Natural killer cell treated with Interleukin-12 subunit alpha and Interleukin-12 subunit beta and Interleukin-15 and Interleukin-18, amount 100 ng/mL, for 72 hours (primary cell): ENCODE measurements around the gene PXMP2. TPM values are rescaled to one million over a fixed set of nuclear protein-coding genes. Genes with fewer than 3 reads are reported as not detected.
A peak's percentile ranks its signal among the peaks of the same experiment; 100 is the strongest.

Source experiments
- ATAC-seq, 2 donors: fragments of 150-1000 bp; cut with Tn5 transposase in 1 of 2; sonication (Bioruptor Pico), chemical (Tn5 transposase) in 1 of 2; 2 replicates each; pipeline ENCODE4 v1.10.0; 2021
- DNase-seq: peaks from one replicate; pipeline ENCODE4 v3.0.0; 2022; ENCODE audit warnings: low spot score
- H3K27ac Mint-ChIP-seq, 2 donors: 1 replicate in 1 of 2; 2 replicates in 1 of 2; pipeline ENCODE4 v1.8.0; 2022; ENCODE audit warnings: mixed read lengths in 2 of 2, mild to moderate bottlenecking in 1 of 2, moderate library complexity in 1 of 2
- H3K27me3 Mint-ChIP-seq, 2 donors: 1 replicate in 1 of 2; 2 replicates in 1 of 2; pipeline ENCODE4 v1.8.0; 2022; ENCODE audit warnings: mixed read lengths in 2 of 2
- H3K36me3 Mint-ChIP-seq: one replicate; pipeline ENCODE4 v1.8.0; 2022; ENCODE audit warnings: mixed read lengths
- H3K4me1 Mint-ChIP-seq, 2 donors: 1 replicate in 1 of 2; 2 replicates in 1 of 2; pipeline ENCODE4 v1.8.0; 2022; ENCODE audit warnings: low read depth in 2 of 2, mixed read lengths in 2 of 2, mild to moderate bottlenecking in 1 of 2
- H3K4me3 Mint-ChIP-seq: one replicate; pipeline ENCODE4 v1.8.0; 2022; ENCODE audit warnings: mixed read lengths
- H3K9me3 Mint-ChIP-seq: 2 replicates; pipeline ENCODE4 v1.8.0; 2022; ENCODE audit warnings: mixed read lengths
- total RNA-seq, 2 donors: library from RNA; stranded (reverse); gene quantifications; one replicate each; pipeline ENCODE4 v1.2.3, GENCODE V29; 2022

PXMP2 gene
- total RNA-seq, 2 donors from 2014 or later = 9.6 to 22.2 TPM

- Mint-ChIP-seq H3K27ac (no peak overlapping the region), H3K9me3 (no peaks in the 10 kb centered on the region), H3K27me3 (no peaks in the 10 kb centered on the region), H3K4me1 (peaks cover 0 to 14% of the 10 kb centered on the region in 2 donors), H3K4me3 (no peak overlapping the region), H3K36me3 (peaks cover 46% of the 10 kb centered on the region)
- DNase-seq = no peak
- no peak for ATAC-seq
Observed at GRCh38 chr12:132729541-132730320, 42.3 kb downstream of the PXMP2 start.

- H3K9me3 Mint-ChIP-seq = no peaks in the 10 kb centered on the region
- H3K36me3 Mint-ChIP-seq = peaks cover 48% of the 10 kb centered on the region
- H3K4me3 Mint-ChIP-seq = no peak overlapping the region
- H3K27ac Mint-ChIP-seq = no peak overlapping the region
- ATAC-seq = no peak
- peaks cover 0 to 14% of the 10 kb centered on the region in 2 donors for H3K4me1 Mint-ChIP-seq
- DNase-seq = no peak
- no peaks in the 10 kb centered on the region for H3K27me3 Mint-ChIP-seq
Observed at GRCh38 chr12:132730353-132730752, 43.0 kb downstream of the PXMP2 start.

GRCh38 chr12:132731574-132731973, 44.2 kb downstream of the PXMP2 start:
- Mint-ChIP-seq H3K27ac (no peak overlapping the region), H3K4me1 (peaks cover 0 to 14% of the 10 kb centered on the region in 2 donors), H3K9me3 (no peaks in the 10 kb centered on the region), H3K27me3 (no peaks in the 10 kb centered on the region), H3K4me3 (no peak overlapping the region), H3K36me3 (peaks cover 45% of the 10 kb centered on the region)
- no peak for ATAC-seq
- DNase-seq = no peak

- no peaks in the 10 kb centered on the region for H3K27me3 Mint-ChIP-seq
- no peak overlapping the region for H3K4me3 Mint-ChIP-seq
- no peaks in the 10 kb centered on the region for H3K9me3 Mint-ChIP-seq
- H3K4me1 Mint-ChIP-seq = peaks cover 0 to 9% of the 10 kb centered on the region in 2 donors
- DNase-seq (no peak), ATAC-seq (no peak)
- H3K27ac Mint-ChIP-seq = no peak overlapping the region
- H3K36me3 Mint-ChIP-seq = peaks cover 51% of the 10 kb centered on the region
Observed at GRCh38 chr12:132734206-132734605, 46.8 kb downstream of the PXMP2 start.

- peaks cover 47% of the 10 kb centered on the region for H3K36me3 Mint-ChIP-seq
- no peak overlapping the region for H3K27ac Mint-ChIP-seq
- peaks cover 0 to 2% of the 10 kb centered on the region in 2 donors for H3K4me1 Mint-ChIP-seq
Observed at GRCh38 chr12:132735496-132735895, 48.1 kb downstream of the PXMP2 start.

GRCh38 chr12:132736378-132736777, 49.0 kb downstream of the PXMP2 start:
- H3K36me3 Mint-ChIP-seq = peaks cover 47% of the 10 kb centered on the region
- H3K27me3 Mint-ChIP-seq = no peaks in the 10 kb centered on the region
- no peak overlapping the region for H3K4me3 Mint-ChIP-seq
- H3K4me1 Mint-ChIP-seq = peaks cover 0 to 2% of the 10 kb centered on the region in 2 donors
- no peak for DNase-seq
- no peak overlapping the region for H3K27ac Mint-ChIP-seq
- no peaks in the 10 kb centered on the region for H3K9me3 Mint-ChIP-seq
- ATAC-seq = no peak

More at GRCh38 chr12:132735496-132735895, 48.1 kb downstream of the PXMP2 start:
- DNase-seq (no peak), ATAC-seq (no peak)
- Mint-ChIP-seq H3K9me3 (no peaks in the 10 kb centered on the region), H3K27me3 (no peaks in the 10 kb centered on the region), H3K4me3 (no peak overlapping the region)

GRCh38 chr12:132736913-132737312, 49.5 kb downstream of the PXMP2 start:
- Mint-ChIP-seq H3K27ac (no peak overlapping the region), H3K4me1 (peaks cover 3 to 4% of the 10 kb centered on the region in 2 donors), H3K4me3 (no peak overlapping the region), H3K27me3 (no peaks in the 10 kb centered on the region), H3K9me3 (no peaks in the 10 kb centered on the region), H3K36me3 (peaks cover 46% of the 10 kb centered on the region)
- no peak for DNase-seq
- no peak for ATAC-seq

GRCh38 chr12:132739600-132740312, 52.4 kb downstream of the PXMP2 start:
- H3K9me3 Mint-ChIP-seq = peaks cover 4% of the 10 kb centered on the region
- no peak overlapping the region for H3K4me3 Mint-ChIP-seq
- DNase-seq (no peak), ATAC-seq (peak in 1 of 2 donors; percentile 15)
- H3K27ac Mint-ChIP-seq = no peak overlapping the region
- peaks cover 35% of the 10 kb centered on the region for H3K36me3 Mint-ChIP-seq
- peaks cover 15 to 22% of the 10 kb centered on the region in 2 donors for H3K4me1 Mint-ChIP-seq
- H3K27me3 Mint-ChIP-seq = no peaks in the 10 kb centered on the region

GRCh38 chr12:132740313-132740646, 52.9 kb downstream of the PXMP2 start:
- Mint-ChIP-seq H3K27ac (no peak overlapping the region), H3K36me3 (peaks cover 32% of the 10 kb centered on the region), H3K4me1 (peaks cover 15 to 22% of the 10 kb centered on the region in 2 donors), H3K27me3 (no peaks in the 10 kb centered on the region), H3K4me3 (no peak overlapping the region), H3K9me3 (peaks cover 4% of the 10 kb centered on the region)
- DNase-seq (no peak), ATAC-seq (no peak)

- Mint-ChIP-seq H3K9me3 (peaks cover 4% of the 10 kb centered on the region), H3K36me3 (peaks cover 28% of the 10 kb centered on the region), H3K27me3 (no peaks in the 10 kb centered on the region), H3K27ac (no peak overlapping the region), H3K4me3 (no peak overlapping the region), H3K4me1 (peaks cover 15 to 22% of the 10 kb centered on the region in 2 donors)
- no peak for ATAC-seq
- DNase-seq = no peak
Observed at GRCh38 chr12:132740652-132741051, 53.3 kb downstream of the PXMP2 start.

- Mint-ChIP-seq H3K36me3 (peaks cover 28% of the 10 kb centered on the region), H3K4me3 (no peak overlapping the region), H3K4me1 (peaks cover 15 to 22% of the 10 kb centered on the region in 2 donors), H3K9me3 (peaks cover 4% of the 10 kb centered on the region), H3K27me3 (no peaks in the 10 kb centered on the region), H3K27ac (no peak overlapping the region)
- no peak for DNase-seq
- no peak for ATAC-seq
Observed at GRCh38 chr12:132741620-132742019, 54.2 kb downstream of the PXMP2 start.

GRCh38 chr12:132743831-132744230, 56.4 kb downstream of the PXMP2 start:
- no peak overlapping the region for H3K4me3 Mint-ChIP-seq
- DNase-seq (no peak), ATAC-seq (no peak)
- peaks cover 22% of the 10 kb centered on the region for H3K36me3 Mint-ChIP-seq
- peaks cover 15 to 25% of the 10 kb centered on the region in 2 donors for H3K4me1 Mint-ChIP-seq
- H3K27ac Mint-ChIP-seq = no peak overlapping the region
- H3K27me3 Mint-ChIP-seq = no peaks in the 10 kb centered on the region
- H3K9me3 Mint-ChIP-seq = peaks cover 4% of the 10 kb centered on the region

- Mint-ChIP-seq H3K36me3 (peaks cover 15% of the 10 kb centered on the region), H3K27me3 (no peaks in the 10 kb centered on the region), H3K9me3 (peaks cover 4% of the 10 kb centered on the region), H3K4me1 (peaks cover 15 to 23% of the 10 kb centered on the region in 2 donors), H3K4me3 (no peak overlapping the region), H3K27ac (no peak overlapping the region)
- DNase-seq (no peak), ATAC-seq (no peak)
Observed at GRCh38 chr12:132746613-132747012, 59.2 kb downstream of the PXMP2 start.

- H3K9me3 Mint-ChIP-seq = peaks cover 4% of the 10 kb centered on the region
- ATAC-seq (no peak), DNase-seq (no peak)
- no peak overlapping the region for H3K27ac Mint-ChIP-seq
- peaks cover 7 to 17% of the 10 kb centered on the region in 2 donors for H3K4me1 Mint-ChIP-seq
- H3K27me3 Mint-ChIP-seq = no peaks in the 10 kb centered on the region
- no peak overlapping the region for H3K4me3 Mint-ChIP-seq
- peaks cover 7% of the 10 kb centered on the region for H3K36me3 Mint-ChIP-seq
Observed at GRCh38 chr12:132747395-132747794, 60.0 kb downstream of the PXMP2 start.
